Measurements from ENCODE around the gene ERC1.

Gene ERC1

GRCh38 chr12:1540690-1541089 is 549.7 kb downstream of the ERC1 start:
- no peak for DNase-seq (ENCODE audit: low read depth)

DNA sequence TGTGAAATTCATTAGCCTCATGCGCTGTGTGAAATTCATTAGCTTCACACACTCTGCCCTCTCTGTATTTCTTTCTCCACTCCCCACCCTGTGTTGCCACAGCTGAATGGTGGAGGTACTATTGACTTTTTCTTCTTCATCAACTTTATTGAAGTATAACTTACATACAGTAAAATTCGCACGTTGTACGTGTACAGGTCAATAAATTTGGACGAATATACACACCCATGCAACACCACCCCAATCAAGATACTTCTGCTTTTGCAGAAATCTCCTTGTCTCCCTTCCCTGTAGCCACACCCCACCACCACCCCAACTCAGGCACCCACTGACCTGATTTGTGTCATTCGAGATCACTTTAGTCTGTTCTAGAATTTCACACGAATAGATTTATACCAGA is 551.6 kb downstream of the ERC1 start:
- no peak for DNase-seq (ENCODE audit: low read depth)

- DNase-seq (ENCODE audit: low read depth), result no peak
Measured at GRCh38 chr12:1544996-1545700, 554.1 kb downstream of the ERC1 start.
